HG03196 (cell line): ENCODE measurements around the gene CST5.
"Not testable (repeated sequence)": the region's sequence is repeated elsewhere in the genome, so short reads cannot be mapped to it uniquely, and the experiment has no call there.

Experiments used
- ATAC-seq: cut with Tn5 transposase; IDR thresholded peaks from one replicate; pipeline ENCODE4 v1.9.1; 2021; ENCODE audit not compliant: unreplicated experiment

CST5 gene

DNA sequence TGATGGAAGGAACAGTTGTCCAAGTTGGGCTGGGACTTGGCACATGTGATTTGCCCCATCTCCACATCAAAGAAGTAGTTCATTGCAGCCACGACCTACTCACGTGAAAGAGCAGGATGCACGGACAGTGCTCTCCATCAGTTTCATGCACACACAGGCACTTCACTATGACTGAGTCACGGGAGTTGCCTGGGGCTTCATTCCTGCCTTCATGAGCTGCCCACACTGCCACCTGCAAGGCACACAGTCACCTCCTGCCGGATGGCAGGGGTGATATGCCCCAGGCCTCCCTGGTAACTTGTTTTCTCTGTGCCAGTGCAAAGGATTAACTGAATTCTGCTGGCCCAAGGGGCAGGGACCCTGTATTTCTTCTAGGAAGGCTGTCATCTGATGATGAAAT lies 22.8 kb downstream of the CST5 start:
- no peak for ATAC-seq

DNA sequence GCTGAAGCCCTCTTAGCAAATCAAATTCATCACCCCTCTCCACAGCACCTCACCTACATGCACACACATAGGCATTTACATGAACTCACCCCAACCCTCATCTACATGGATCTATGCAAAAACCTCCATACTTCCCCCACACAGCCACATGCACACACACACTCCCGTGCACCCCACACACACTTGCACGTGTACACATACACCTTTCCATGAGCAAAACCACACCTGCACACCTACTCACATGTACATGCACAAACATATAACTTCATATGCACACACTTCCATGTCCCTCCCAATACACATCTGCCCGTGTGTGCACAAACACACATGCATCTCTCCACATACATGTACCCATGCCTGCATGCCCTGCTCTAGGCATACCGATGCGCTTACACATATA lies 23.3 kb downstream of the CST5 start:
- ATAC-seq = no peak

DNA sequence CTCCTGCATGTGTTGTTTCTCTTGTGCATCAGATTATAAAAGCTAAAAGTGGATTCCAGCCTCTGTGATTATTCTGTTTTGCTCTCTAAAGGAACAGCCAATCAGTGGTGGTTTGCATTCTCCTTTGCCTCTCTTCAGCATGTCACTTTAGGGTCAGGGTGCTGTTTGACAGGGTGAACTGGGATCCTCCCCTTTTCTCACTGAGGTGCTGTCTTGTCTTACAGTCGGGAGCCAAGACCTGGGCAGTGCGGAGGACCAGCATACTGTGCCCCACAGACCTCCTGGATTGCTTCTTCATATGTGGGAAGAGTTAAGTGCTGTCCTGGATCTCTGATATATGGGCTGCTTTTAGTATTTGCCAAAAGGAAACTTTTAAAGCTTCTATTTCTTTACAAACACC lies 37.9 kb downstream of the CST5 start:
- ATAC-seq = no peak

DNA sequence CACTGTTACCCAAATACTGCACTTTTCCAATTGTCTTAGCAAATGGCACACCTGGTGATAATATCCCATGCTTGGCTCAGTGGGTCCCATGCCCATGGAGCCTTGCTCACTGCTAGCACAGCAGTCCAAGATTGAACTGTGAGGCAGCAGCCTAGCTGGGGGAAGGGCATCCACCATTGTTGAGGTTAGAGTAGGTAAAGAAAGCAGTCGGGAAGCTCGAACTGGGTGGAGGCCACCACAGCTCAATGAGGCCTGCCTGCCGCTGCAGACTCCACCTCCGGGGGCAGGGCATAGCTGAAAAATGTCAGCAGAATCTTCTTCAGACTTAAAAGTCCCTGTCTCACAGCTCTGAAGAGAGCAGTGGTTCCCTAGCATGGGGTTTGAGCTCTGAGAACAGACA lies 43.8 kb downstream of the CST5 start:
- no peak for ATAC-seq

DNA sequence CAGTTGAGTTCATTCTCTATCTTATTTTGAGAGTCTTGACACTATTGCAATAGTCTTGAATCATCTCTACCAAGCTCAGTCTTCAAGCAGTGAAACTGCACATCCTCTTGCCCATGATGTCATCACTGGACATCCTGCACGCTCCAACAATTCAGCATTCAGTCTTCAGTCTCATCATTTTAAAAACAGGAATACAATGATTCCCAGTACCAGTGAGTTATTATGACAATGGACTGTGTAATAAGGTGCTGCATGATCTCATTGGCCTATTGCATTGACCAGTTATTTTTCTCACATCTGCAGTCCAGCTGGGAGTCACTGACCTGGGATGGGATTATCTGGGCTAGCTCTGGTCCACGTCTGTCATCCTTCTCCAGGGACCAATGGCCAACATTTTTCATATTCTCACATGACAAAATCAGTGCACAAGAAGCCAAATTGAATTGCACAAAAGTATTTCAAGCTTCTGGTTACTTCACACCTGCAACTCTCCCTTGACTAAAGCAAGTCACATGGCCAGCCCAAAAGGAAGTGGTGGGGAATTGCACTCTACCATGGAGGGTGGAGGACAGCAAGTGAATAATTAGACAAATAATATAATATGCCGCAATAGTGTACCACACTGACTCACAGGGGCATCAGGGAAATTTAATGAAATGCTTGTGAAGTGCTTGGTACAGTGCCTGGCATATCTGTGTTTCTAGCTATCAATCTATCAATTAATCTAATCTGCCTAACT lies 46.6 kb downstream of the CST5 start:
- no peak for ATAC-seq

GRCh38 chr20:23831961-23832360 lies 47.6 kb downstream of the CST5 start:
- ATAC-seq = not testable (repeated sequence)

DNA sequence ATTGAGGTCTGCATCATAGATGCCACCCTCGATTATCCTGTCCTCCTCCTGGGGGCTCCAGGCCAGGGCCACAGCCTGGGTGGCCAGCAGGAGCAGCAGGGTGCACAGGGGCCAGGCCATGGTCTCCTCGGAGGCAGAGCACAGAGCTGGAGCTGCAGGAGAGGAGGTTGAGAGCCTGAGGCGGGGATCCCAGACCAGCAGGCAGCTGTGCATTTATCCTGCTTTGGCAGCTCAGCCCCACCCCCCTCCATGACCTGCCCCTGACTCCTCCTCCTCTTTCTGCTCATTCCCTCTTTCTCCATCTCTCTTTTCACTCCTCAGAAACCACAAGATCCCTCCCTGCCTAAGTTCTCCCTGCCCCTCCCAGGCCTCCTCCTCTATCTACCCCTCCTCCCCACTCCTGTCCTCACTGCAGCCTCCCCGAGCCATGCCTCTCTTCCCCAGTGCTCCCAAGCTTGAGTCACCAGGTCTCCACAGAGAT lies 53.0 kb downstream of the CST5 start, which contains the start of gene CST2:
Gene CST2 (minus strand): TSS at position 189 of the 481 bp plus-strand sequence. CDS start 69 bp downstream, at position 120.
- ATAC-seq = no peak
